GM19455 (cell line): Measurements from ENCODE around the gene CHRM5.

Experiments used
- ATAC-seq: cut with Tn5 transposase; IDR thresholded peaks from one replicate; pipeline ENCODE4 v1.9.1; 2021; ENCODE audit not compliant: unreplicated experiment

CHRM5 gene

GRCh38 chr15:34084086-34084485 is 115.8 kb downstream of the CHRM5 start:
- ATAC-seq, result no peak

DNA sequence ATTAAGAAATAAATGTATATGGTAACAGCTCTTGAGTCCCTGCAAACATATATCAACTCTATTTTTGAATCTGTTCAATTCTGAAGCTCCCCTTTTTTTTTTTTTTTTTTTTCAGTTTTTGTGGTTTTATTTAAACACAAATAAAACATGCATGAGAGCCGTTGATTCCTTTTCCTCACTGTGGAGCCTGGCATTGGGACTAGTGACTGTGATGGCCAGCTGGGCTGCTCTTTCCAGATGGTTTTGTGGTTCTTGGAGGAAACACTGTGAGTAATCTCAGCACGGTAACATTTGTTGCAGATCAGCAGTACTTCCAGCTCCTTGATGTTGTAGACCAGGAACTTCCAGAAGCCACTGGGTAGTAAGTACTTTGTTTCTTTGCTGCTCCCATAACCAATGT is 117.4 kb downstream of the CHRM5 start:
- no peak for ATAC-seq

- ATAC-seq, result no peak
Measured at GRCh38 chr15:34099914-34100313, 131.6 kb downstream of the CHRM5 start.

DNA sequence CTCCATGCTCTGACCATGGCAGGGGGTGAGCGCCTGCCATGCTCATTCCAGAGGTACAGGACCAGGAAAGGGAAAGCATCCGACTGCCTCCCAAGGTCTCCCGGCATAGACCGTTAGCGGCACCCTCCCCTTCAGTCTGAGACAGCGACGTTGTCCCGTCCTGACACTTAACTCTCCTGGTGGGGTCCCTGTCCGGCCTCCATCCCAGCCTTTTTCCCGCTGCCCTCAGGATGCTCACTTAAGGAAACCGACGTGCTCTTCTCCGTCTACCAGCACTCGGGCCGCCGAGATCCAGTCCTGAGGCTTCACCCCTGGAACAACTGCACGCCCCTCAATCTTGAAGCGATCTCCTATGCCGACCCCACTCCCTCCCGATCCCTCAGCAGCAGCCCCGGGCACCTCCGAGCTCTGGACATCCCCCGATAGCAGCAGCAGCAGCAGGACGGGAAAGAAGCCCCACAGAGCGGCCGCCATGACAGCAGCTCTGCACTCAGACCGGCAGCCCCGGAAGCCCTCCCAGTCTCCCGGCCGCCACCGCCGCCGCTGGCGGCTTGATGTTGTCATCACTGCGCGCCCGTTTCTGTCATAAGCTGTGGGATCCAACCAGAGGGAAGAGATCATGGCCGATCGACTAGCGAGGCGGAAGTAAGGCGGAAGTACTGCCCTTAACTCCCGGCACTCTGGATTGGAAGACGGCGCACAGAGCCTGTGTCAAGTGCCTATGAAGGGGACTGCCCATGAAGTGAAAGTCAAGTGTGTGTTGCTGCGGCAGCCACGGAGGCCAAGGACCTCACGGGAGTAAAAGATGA is 133.3 kb downstream of the CHRM5 start, which contains the start of the genes EMC7 and PGBD4:
Gene EMC7, minus strand, starts transcription at position 497 of the 809 bp plus-strand sequence. Its CDS starts 23 bp downstream, at position 474.
Gene PGBD4, plus strand, starts transcription at position 718 of the 809 bp plus-strand sequence. CDS start 449 bp downstream, outside the sequence.
- peak; percentile 95 for ATAC-seq

DNA sequence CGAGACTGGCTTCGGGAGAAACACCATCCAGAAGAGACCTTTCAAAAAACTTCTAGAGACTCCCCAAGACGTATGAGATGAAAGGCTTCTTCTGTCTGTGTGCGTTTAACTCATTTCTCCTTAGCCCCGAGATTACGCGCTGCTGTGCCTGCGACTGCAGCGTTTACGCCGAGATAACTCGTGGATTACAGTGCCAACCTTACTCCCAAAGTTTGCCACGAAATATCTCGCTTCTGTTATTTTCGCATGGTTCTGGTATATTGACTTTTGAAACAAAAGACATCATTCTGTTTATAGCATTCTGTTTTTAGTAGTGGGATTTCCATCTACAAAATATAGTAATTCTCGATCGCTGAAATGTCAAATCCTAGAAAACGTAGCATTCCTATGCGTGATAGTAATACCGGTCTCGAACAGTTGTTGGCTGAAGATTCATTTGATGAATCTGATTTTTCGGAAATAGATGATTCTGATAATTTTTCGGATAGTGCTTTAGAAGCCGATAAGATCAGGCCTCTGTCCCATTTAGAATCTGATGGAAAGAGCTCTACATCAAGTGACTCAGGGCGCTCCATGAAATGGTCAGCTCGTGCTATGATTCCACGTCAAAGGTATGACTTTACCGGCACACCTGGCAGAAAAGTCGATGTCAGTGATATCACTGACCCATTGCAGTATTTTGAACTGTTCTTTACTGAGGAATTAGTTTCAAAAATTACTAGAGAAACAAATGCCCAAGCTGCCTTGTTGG is 134.1 kb downstream of the CHRM5 start:
- ATAC-seq, result peak; percentile 14

DNA sequence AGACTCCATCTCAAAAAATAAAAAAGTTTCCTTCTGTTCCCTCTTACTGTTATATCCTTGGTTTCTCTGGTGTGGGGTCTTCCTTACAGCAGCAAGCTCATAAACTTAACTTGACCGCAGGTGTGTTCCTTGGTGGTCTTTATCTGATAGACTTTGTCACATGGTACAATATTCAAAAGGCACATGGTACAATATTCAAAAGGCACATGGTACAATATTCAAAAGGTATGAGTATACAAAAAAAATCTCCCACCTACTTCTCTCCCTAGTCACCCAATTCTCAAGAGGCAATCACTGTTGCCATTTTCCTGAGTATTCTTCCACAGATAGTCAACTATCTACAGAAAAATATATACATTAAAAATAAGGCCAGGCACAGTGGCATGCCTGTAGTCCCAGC is 138.1 kb downstream of the CHRM5 start:
- ATAC-seq, result no peak

DNA sequence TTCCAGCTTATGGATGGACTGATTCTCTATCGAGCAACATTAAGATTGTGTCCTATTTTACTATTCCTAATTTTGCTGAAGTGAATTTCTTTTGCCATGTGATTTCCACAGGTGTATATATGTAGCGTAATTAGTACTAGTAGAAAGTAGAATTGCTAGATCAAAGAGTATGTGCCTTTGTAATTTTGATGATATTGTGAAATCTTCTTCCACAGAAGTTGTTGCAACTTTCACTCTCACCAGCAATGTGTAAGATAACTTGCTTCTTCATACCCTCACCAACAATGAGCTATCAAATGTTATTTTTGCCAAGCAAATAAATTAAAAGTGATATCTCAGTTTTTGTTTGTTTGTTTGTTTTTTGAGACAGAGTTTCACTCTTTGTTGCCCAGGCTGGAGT is 139.0 kb downstream of the CHRM5 start:
- ATAC-seq, result no peak

- ATAC-seq, result no peak
Measured at GRCh38 chr15:34109797-34110663, 141.7 kb downstream of the CHRM5 start.

GRCh38 chr15:34111488-34111887 is 143.2 kb downstream of the CHRM5 start:
- ATAC-seq, result no peak

DNA sequence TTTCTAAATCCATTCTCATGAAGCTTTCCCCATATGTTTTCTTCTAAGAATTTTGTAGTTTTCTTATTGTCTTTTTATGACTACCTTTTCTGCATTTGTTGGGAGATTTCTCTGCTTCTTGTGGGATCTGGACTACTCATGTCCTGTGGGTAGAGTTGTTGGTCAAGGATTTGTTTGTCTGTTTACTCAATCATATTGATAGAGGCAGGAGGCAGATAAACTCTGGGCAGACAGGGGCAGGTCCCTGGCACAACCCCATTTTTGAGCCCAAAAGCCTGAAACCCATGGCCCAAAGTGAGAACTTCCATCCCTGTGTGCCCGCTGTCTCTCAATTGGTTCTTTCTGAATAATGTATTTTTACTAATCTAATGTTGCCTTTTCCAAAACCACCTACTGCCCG is 145.9 kb downstream of the CHRM5 start:
- no peak for ATAC-seq

DNA sequence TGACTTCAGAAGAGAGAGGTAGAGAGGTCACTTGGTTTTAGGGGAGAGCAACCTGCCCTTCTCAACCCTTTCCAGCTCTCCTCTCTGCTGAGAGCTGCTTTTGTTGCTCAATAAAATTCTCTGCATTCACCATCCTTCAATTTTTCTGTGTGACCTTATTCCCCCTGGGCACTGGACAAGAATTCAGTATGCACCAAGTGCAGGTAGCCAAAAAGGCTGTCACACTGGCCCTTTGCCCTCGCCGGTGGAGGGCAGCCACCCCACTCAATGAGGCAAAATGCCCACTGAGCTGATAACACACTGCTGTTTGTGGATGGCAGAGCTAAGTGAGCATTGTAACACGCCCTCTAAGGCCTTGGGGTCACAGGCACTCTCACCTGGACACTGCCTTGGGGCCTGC is 146.4 kb downstream of the CHRM5 start:
- ATAC-seq, result no peak

GRCh38 chr15:34116620-34117019 is 148.3 kb downstream of the CHRM5 start:
- ATAC-seq, result no peak
